BE2C (cell line): ENCODE measurements around the gene ICE1.

Experiments used
- DNase-seq: peaks from one replicate; pipeline ENCODE4 v3.0.0-alpha.2; 2020
- H3K27me3 ChIP-seq: fragments of 250-450 bp; sonication (Bioruptor Pico); 2 replicates; pipeline ENCODE4 v1.5.1; 2020; ENCODE audit warnings: mild to moderate bottlenecking
- H3K36me3 ChIP-seq: fragments of 250-450 bp; sonication (Bioruptor Pico); 2 replicates; pipeline ENCODE4 v1.5.1; 2020; ENCODE audit warnings: mild to moderate bottlenecking
- H3K4me1 ChIP-seq: fragments of 250-450 bp; sonication (Bioruptor Pico); 2 replicates; pipeline ENCODE4 v1.5.1; 2020
- H3K4me3 ChIP-seq: 2 replicates; pipeline ENCODE4 v1.5.1; 2011; ENCODE audit warnings: low read depth, low read length
- H3K9me3 ChIP-seq: fragments of 250-450 bp; sonication (Bioruptor Pico); 2 replicates; pipeline ENCODE4 v1.5.1; 2020
- TF ChIP-seq, protein P1 (sequence below): IDR thresholded peaks from 2 replicates; pipeline ENCODE4 v1.5.1; 2012; ENCODE audit warnings: mild to moderate bottlenecking, low read depth, low read length

ICE1 gene

DNA sequence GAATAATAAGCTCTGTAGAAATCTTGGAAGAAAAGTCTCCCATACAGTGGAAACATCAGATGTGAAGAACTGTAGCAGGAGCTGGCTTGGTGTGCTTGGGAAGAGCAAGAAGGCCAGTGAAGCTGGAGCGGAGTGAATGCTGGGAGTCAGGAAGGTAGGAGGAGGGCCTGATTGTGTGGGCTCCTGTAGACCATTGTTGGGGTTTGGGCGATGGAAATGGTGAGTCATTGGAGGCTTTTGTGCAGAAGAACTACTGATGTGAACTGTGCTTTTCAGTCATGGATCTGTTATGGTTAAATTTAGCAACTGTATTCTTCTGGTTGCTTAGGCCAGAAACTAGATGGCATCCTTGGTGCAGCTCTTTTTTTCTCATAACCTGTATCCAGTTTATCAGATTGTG, 2.3 kb downstream of the ICE1 start:
- no peaks in the 10 kb centered on the region for H3K4me1 ChIP-seq
- H3K4me3 ChIP-seq, result no peak overlapping the region
- DNase-seq, result no peak
- H3K27me3 ChIP-seq, result no peaks in the 10 kb centered on the region
- H3K9me3 ChIP-seq, result no peaks in the 10 kb centered on the region
- TF ChIP-seq, protein P1, sequence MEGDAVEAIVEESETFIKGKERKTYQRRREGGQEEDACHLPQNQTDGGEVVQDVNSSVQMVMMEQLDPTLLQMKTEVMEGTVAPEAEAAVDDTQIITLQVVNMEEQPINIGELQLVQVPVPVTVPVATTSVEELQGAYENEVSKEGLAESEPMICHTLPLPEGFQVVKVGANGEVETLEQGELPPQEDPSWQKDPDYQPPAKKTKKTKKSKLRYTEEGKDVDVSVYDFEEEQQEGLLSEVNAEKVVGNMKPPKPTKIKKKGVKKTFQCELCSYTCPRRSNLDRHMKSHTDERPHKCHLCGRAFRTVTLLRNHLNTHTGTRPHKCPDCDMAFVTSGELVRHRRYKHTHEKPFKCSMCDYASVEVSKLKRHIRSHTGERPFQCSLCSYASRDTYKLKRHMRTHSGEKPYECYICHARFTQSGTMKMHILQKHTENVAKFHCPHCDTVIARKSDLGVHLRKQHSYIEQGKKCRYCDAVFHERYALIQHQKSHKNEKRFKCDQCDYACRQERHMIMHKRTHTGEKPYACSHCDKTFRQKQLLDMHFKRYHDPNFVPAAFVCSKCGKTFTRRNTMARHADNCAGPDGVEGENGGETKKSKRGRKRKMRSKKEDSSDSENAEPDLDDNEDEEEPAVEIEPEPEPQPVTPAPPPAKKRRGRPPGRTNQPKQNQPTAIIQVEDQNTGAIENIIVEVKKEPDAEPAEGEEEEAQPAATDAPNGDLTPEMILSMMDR, result no peak
- peaks cover 11% of the 10 kb centered on the region for H3K36me3 ChIP-seq

DNA sequence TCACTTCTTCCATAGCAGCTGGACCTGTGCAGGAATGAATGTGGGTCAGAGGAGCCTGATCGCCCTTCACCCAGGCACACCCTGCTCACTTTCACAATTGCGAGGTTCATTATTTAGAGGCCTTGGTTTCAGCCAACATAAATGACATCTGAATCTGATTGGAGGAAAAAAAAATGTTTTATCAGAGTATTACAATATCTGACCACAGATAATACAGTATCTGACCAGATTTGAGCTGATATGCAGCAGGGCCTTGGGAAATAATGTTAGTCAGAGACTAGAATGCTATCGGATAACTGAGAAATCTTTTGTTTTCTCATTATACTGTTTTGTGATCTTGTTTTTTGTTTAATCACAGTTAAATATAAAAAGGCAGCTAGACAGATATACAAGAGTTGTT, 7.7 kb downstream of the ICE1 start:
- H3K9me3 ChIP-seq, result no peaks in the 10 kb centered on the region
- no peaks in the 10 kb centered on the region for H3K27me3 ChIP-seq
- DNase-seq, result no peak
- TF ChIP-seq, protein P1, result no peak
- H3K36me3 ChIP-seq, result peaks cover 11% of the 10 kb centered on the region
- H3K4me1 ChIP-seq, result peaks cover 5% of the 10 kb centered on the region
- no peak overlapping the region for H3K4me3 ChIP-seq

DNA sequence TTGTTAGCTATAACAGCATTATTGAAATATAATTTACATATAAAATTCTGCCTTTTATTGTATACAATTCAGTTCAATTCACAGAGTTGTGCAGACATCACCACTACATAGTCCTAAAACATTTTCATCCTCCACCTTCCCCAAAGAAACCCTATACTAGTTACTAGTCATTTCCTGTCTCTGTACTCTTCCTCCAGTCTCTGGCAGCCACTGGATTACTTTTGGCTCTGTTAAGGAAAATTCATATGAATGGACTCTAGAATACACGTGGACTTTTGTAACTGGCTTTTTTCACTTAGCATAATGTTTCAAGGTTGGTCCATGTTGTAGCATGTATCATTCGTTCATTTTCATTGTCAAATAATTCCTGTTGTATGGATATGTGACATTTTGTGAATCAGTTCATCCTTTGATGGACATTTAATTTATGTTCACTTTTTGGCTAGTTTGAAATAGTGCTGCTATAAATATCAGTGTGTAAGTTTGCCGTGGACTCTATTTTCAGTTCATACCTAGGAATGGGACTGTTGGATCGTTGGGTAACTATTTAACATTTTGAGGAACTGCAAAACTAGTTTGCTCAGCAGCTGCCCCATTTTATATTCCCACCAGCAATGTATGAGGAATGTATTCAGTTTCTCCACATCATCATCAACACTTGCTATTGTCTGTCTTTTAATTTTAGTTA, 9.7 kb downstream of the ICE1 start:
- no peak for DNase-seq
- peaks cover 5% of the 10 kb centered on the region for H3K4me1 ChIP-seq
- H3K36me3 ChIP-seq, result peaks cover 16% of the 10 kb centered on the region
- H3K27me3 ChIP-seq, result no peaks in the 10 kb centered on the region
- TF ChIP-seq, protein P1, result no peak
- no peak overlapping the region for H3K4me3 ChIP-seq
- no peaks in the 10 kb centered on the region for H3K9me3 ChIP-seq

DNA sequence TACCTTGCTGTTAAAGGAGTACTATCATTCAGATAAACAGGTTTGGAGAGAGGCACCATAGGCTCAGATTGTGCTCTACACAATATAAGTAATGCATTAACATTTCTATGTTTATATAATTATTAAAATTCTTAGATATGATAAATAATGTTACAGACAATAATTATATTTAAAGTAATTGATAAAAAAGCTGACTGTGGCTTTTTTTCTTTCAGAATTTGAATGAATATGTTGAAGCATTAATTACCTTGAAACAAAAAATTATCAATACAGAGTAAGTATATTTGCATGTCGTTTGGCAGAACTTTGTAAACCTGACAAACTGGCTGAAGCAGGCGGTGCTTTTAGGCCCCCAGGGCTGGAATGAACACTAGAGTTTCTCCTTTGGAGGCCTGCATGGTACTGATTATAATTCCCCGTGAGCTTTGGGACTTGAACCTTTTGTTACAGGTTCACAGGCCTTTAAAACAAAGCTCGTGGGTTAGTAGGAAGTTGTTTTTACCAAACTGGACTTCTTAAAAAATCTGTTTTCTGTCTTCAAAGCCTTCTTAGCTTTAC, 13.8 kb downstream of the ICE1 start:
- Histone ChIP-seq H3K9me3 (no peaks in the 10 kb centered on the region), H3K27me3 (no peaks in the 10 kb centered on the region), H3K4me1 (peaks cover 5% of the 10 kb centered on the region), H3K4me3 (no peak overlapping the region), H3K36me3 (peaks cover 17% of the 10 kb centered on the region)
- TF ChIP-seq, protein P1, result no peak
- no peak for DNase-seq

DNA sequence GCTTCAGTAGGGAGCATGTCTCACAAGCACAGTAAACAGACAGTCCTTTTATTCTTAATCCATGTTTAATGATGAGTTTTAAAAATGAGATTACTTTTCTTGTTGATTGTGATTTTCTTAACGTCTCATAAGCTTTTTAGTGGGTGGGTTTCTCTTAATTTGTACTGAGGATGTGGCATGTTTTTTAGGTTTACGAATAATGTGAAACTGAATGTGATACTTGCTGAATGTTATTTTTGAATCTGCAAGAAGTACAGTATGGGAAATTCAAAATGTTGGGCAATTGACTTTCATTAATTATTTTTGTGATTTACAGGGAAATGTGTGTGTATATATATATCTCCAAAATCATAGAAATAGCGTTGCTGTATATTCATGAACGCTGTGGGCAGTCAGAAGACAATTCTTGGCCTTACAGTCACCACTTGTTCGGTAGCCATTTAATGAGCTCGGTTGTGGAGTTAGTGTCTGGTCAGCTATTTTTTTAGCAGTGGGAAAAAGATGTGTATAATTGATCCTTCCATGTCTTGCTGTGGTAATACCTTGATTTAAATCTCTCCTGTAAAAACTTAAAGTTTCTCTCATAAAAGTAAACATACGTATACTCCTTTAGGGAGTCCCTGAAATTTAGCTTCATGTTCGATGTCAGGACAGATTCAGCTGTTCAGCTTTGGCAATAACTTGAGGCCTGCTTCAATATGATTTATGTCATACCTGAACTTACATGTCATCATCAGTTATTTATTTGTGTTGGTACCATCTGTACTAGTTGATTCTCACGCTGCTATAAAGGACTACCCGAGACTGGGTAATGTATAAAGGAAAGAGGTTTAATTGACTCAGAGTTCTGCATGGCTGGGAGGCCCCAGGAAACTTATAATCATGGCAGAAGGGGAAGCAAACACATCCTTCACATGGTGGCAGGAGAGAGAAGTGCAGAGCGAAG, 15.0 kb downstream of the ICE1 start:
- no peak overlapping the region for H3K4me3 ChIP-seq
- peaks cover 17% of the 10 kb centered on the region for H3K36me3 ChIP-seq
- TF ChIP-seq, protein P1, result no peak
- no peak for DNase-seq
- H3K4me1 ChIP-seq, result peaks cover 5% of the 10 kb centered on the region
- no peaks in the 10 kb centered on the region for H3K27me3 ChIP-seq
- no peaks in the 10 kb centered on the region for H3K9me3 ChIP-seq
